ENCODE data around the gene CRYBG1. TPM values are rescaled to one million over a fixed set of nuclear protein-coding genes. Genes with fewer than 3 reads are reported as not detected.
"Not testable (repeated sequence)": the region's sequence is repeated elsewhere in the genome, so short reads cannot be mapped to it uniquely, and the experiment has no call there.

The CRYBG1 gene
- total RNA-seq, 1 donor from 2014 or later, result 0.06 TPM

- H3K4me1 ChIP-seq, result no peaks in the 10 kb centered on the region
- TF ChIP-seq EZH2phosphoT487 (IDR thresholded peaks at IDR 0.05) (no peak), CTCF (IDR thresholded peaks at IDR 0.05) (no peak), EZH2 (IDR thresholded peaks at IDR 0.05) (no peak)
- H3K27ac Mint-ChIP-seq, result peak overlapping the region; percentile 43
- H3K27ac ChIP-seq, result no peak overlapping the region
- H4K20me1 ChIP-seq (ENCODE audit: low read depth), result no peaks in the 10 kb centered on the region
- H3K4me3 ChIP-seq, result no peak overlapping the region
- no peak for DNase-seq (ENCODE audit: low spot score)
- H3K9me3 Mint-ChIP-seq, result no peaks in the 10 kb centered on the region
- H3K9ac ChIP-seq, result no peak overlapping the region
- no peaks in the 10 kb centered on the region for H3K9me3 ChIP-seq (ENCODE audit: low read depth)
- H3K4me1 Mint-ChIP-seq, result no peaks in the 10 kb centered on the region
- no peaks in the 10 kb centered on the region for H3F3A ChIP-seq (ENCODE audit: low read depth)
- no peak overlapping the region for H2AFZ ChIP-seq (replicated peaks)
- no peak overlapping the region for H3K4me3 Mint-ChIP-seq
- no peaks in the 10 kb centered on the region for H3K79me2 ChIP-seq (ENCODE audit: low read depth)
- H3K27me3 ChIP-seq, result no peaks in the 10 kb centered on the region
- no peaks in the 10 kb centered on the region for H3K36me3 ChIP-seq
- no peak overlapping the region for H3K4me2 ChIP-seq
- no peaks in the 10 kb centered on the region for H3K36me3 Mint-ChIP-seq
- no peaks in the 10 kb centered on the region for H3K27me3 Mint-ChIP-seq (ENCODE audit: insufficient read depth, low read depth)
These were observed 197.3 kb downstream of the CRYBG1 start for GRCh38 chr6:106557837-106558236.

- Mint-ChIP-seq H3K27me3 (ENCODE audit: insufficient read depth, low read depth) (no peaks in the 10 kb centered on the region), H3K27ac (no peak overlapping the region), H3K4me1 (no peaks in the 10 kb centered on the region), H3K4me3 (no peak overlapping the region), H3K9me3 (no peaks in the 10 kb centered on the region), H3K36me3 (no peaks in the 10 kb centered on the region)
- no peaks in the 10 kb centered on the region for H3K9me3 ChIP-seq (ENCODE audit: low read depth)
- H2AFZ ChIP-seq (replicated peaks), result no peak overlapping the region
- no peaks in the 10 kb centered on the region for H3K27me3 ChIP-seq
- H3K27ac ChIP-seq, result no peak overlapping the region
- no peak overlapping the region for H3K4me3 ChIP-seq
- H3F3A ChIP-seq (ENCODE audit: low read depth), result no peaks in the 10 kb centered on the region
- no peaks in the 10 kb centered on the region for H3K4me1 ChIP-seq
- H3K79me2 ChIP-seq (ENCODE audit: low read depth), result no peaks in the 10 kb centered on the region
- H4K20me1 ChIP-seq (ENCODE audit: low read depth), result no peaks in the 10 kb centered on the region
- no peak overlapping the region for H3K9ac ChIP-seq
- no peak overlapping the region for H3K4me2 ChIP-seq
- DNase-seq (ENCODE audit: low spot score), result no peak
- H3K36me3 ChIP-seq, result no peaks in the 10 kb centered on the region
- no peak for TF ChIP-seq EZH2 (IDR thresholded peaks at IDR 0.05)
- TF ChIP-seq CTCF (IDR thresholded peaks at IDR 0.05), result no peak
- TF ChIP-seq EZH2phosphoT487 (IDR thresholded peaks at IDR 0.05), result no peak
These were observed 197.8 kb downstream of the CRYBG1 start for GRCh38 chr6:106558364-106558763.

GRCh38 chr6:106559659-106560058, 199.1 kb downstream of the CRYBG1 start:
- H3K4me1 Mint-ChIP-seq; H3K9me3 Mint-ChIP-seq; DNase-seq (ENCODE audit: low spot score); H3K27me3 ChIP-seq; H3K9ac ChIP-seq; H3K4me2 ChIP-seq; H3K4me1 ChIP-seq; H3K36me3 ChIP-seq; H3K36me3 Mint-ChIP-seq; H4K20me1 ChIP-seq (ENCODE audit: low read depth); H3K27ac ChIP-seq; H3K9me3 ChIP-seq (ENCODE audit: low read depth); H2AFZ ChIP-seq (replicated peaks); H3K27ac Mint-ChIP-seq; H3K27me3 Mint-ChIP-seq (ENCODE audit: insufficient read depth, low read depth); H3K79me2 ChIP-seq (ENCODE audit: low read depth); H3F3A ChIP-seq (ENCODE audit: low read depth); H3K4me3 Mint-ChIP-seq; H3K4me3 ChIP-seq: not testable (repeated sequence)

GRCh38 chr6:106560996-106561685, 200.6 kb downstream of the CRYBG1 start:
- Histone ChIP-seq H2AFZ (replicated peaks) (no peak overlapping the region), H4K20me1 (ENCODE audit: low read depth) (no peaks in the 10 kb centered on the region), H3F3A (ENCODE audit: low read depth) (no peaks in the 10 kb centered on the region), H3K9me3 (ENCODE audit: low read depth) (no peaks in the 10 kb centered on the region), H3K4me3 (no peak overlapping the region), H3K36me3 (no peaks in the 10 kb centered on the region), H3K27me3 (no peaks in the 10 kb centered on the region), H3K9ac (no peak overlapping the region), H3K4me2 (no peak overlapping the region), H3K79me2 (ENCODE audit: low read depth) (no peaks in the 10 kb centered on the region), H3K4me1 (no peaks in the 10 kb centered on the region), H3K27ac (no peak overlapping the region)
- Mint-ChIP-seq H3K27me3 (ENCODE audit: insufficient read depth, low read depth) (no peaks in the 10 kb centered on the region), H3K9me3 (no peaks in the 10 kb centered on the region), H3K4me1 (no peaks in the 10 kb centered on the region), H3K27ac (no peak overlapping the region), H3K36me3 (no peaks in the 10 kb centered on the region), H3K4me3 (no peak overlapping the region)
- TF ChIP-seq EZH2phosphoT487 (IDR thresholded peaks at IDR 0.05) (no peak), CTCF (IDR thresholded peaks at IDR 0.05) (no peak), EZH2 (IDR thresholded peaks at IDR 0.05) (no peak)
- no peak for DNase-seq (ENCODE audit: low spot score)

All from neural progenitor cell (in vitro differentiated cells).